Smooth muscle cell (in vitro differentiated cells): ENCODE data around the gene GATA2. TPM values are rescaled to one million over a fixed set of nuclear protein-coding genes. Genes with fewer than 3 reads are reported as not detected.

Experiments used
- DNase-seq: peaks from one replicate; lab custom pipeline; 2025; ENCODE audit not compliant: unreplicated experiment; lab: John Stamatoyannopoulos, UW
- H2AFZ ChIP-seq: fragments of 200-600 bp; sonication (generic); 2 replicates; pipeline ENCODE4 v1.6.0; 2016; ENCODE audit warnings: antibody characterized with exemption, low read depth, mild to moderate bottlenecking
- H3F3A ChIP-seq: fragments of 200-600 bp; sonication (generic); 2 replicates; pipeline ENCODE4 v1.6.0; 2017; ENCODE audit warnings: antibody characterized with exemption, low read depth
- H3K27ac ChIP-seq: fragments of 200-600 bp; sonication (generic); 2 replicates; pipeline ENCODE4 v1.5.1; 2016; ENCODE audit warnings: low read depth, mild to moderate bottlenecking
- H3K27me3 ChIP-seq: fragments of 200-600 bp; sonication (generic); 2 replicates; pipeline ENCODE4 v1.6.1; 2016; ENCODE audit warnings: low read depth, mild to moderate bottlenecking
- H3K36me3 ChIP-seq: fragments of 200-600 bp; sonication (generic); 2 replicates; pipeline ENCODE4 v1.5.1; 2016; ENCODE audit warnings: low read depth
- H3K4me1 ChIP-seq: fragments of 200-600 bp; sonication (generic); 2 replicates; pipeline ENCODE4 v1.5.1; 2016; ENCODE audit warnings: low read depth
- H3K4me2 ChIP-seq: fragments of 200-600 bp; sonication (generic); 2 replicates; pipeline ENCODE4 v1.6.0; 2016; ENCODE audit warnings: mild to moderate bottlenecking
- H3K4me3 ChIP-seq: fragments of 200-600 bp; sonication (generic); 2 replicates; pipeline ENCODE4 v1.5.1; 2016; ENCODE audit warnings: mild to moderate bottlenecking
- H3K79me2 ChIP-seq: fragments of 200-600 bp; sonication (generic); 2 replicates; pipeline ENCODE4 v1.6.0; 2016; ENCODE audit warnings: low read depth, mild to moderate bottlenecking
- H3K9ac ChIP-seq: fragments of 200-600 bp; sonication (generic); 2 replicates; pipeline ENCODE4 v1.6.0; 2016; ENCODE audit warnings: low read depth
- H3K9me3 ChIP-seq: fragments of 200-600 bp; sonication (generic); replicated peaks from 2 replicates; pipeline ENCODE4 v1.5.1; 2016; ENCODE audit warnings: low read depth
- H4K20me1 ChIP-seq: fragments of 200-600 bp; sonication (generic); 2 replicates; pipeline ENCODE4 v1.6.0; 2016; ENCODE audit warnings: low read depth
- WGBS: methylation state at CpG from one replicate; pipeline ENCODE4 v1.1.7; 2016; ENCODE audit warnings: low lambda C conversion rate; 5-methylcytosine and 5-hydroxymethylcytosine counted together
- polyA plus RNA-seq: library from polyadenylated mRNA; unstranded; fragments of >200 nt; fragmentation: Nextera tagmentation; extraction: Ambion mirVana; gene quantifications from 2 replicates; pipeline ENCODE4 v1.2.1, GENCODE V29; 2016
- total RNA-seq: library from RNA; depleted of rRNA; stranded (reverse); fragments of >200 nt; gene quantifications from 2 replicates; pipeline ENCODE4 v1.2.3, GENCODE V29; 2014
- TF ChIP-seq, protein P1 (sequence below): fragments of 200-600 bp; sonication (generic); IDR thresholded peaks from 2 replicates; pipeline ENCODE4 v1.5.1; 2017; ENCODE audit warnings: borderline replicate concordance, mild to moderate bottlenecking, antibody characterized with exemption; ENCODE audit not compliant: insufficient read depth, poor library complexity, severe bottlenecking

GATA2 gene
- total and polyA plus RNA-seq, 2 experiments from 2014 or later, result 5.8 to 6.8 TPM

DNA sequence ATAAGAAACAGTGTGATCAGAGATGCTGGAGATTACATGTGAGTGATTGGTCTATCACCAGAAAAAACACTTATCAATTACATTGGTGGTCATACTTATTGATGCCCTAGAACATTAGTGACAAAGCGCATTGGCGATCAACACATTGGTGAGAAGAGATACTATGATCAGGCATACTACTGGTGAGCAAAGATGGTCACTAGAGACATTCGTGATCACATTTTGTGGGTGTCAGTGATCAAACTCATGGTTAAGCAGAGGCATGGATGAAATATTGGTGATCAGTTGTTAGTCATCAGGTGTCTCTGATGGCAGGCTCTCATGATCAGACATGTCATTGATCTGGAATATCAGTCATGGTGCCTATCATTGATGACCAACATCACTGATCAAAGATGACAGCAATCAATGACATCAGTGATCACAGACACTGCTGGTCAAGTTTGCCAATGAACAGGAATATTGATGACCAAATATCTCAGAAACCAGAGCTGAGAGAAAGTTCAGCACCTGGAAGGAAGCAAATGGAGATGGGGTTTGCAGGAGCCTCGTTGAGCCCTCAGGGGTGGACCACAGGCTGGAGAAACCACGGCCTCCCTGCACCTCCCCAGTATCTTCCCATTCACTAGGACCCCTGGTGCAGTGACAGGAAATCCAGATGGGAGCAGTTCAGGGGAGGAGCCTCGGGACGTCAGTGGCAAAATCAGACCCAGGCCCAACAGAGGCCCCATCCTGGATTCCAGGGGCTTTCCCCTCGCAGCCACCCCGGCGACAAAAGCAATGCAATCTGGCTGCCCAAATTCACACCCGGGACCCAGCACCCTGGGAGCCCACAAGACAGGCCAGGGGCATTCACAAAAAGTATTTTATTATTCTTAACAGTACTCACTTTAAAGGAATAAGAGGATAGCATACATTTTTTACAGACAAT, 14.2 kb downstream of the GATA2 start:
- Histone ChIP-seq H2AFZ (no peak overlapping the region), H3K9me3 (no peaks in the 10 kb centered on the region), H3K27me3 (peaks cover 6% of the 10 kb centered on the region), H3K27ac (no peak overlapping the region), H3K4me2 (no peak overlapping the region), H4K20me1 (no peaks in the 10 kb centered on the region), H3K4me3 (no peak overlapping the region), H3K79me2 (no peaks in the 10 kb centered on the region), H3K4me1 (peaks cover 25% of the 10 kb centered on the region), H3K9ac (no peak overlapping the region), H3K36me3 (no peaks in the 10 kb centered on the region), H3F3A (peaks cover 5% of the 10 kb centered on the region)
- TF ChIP-seq, protein P1, sequence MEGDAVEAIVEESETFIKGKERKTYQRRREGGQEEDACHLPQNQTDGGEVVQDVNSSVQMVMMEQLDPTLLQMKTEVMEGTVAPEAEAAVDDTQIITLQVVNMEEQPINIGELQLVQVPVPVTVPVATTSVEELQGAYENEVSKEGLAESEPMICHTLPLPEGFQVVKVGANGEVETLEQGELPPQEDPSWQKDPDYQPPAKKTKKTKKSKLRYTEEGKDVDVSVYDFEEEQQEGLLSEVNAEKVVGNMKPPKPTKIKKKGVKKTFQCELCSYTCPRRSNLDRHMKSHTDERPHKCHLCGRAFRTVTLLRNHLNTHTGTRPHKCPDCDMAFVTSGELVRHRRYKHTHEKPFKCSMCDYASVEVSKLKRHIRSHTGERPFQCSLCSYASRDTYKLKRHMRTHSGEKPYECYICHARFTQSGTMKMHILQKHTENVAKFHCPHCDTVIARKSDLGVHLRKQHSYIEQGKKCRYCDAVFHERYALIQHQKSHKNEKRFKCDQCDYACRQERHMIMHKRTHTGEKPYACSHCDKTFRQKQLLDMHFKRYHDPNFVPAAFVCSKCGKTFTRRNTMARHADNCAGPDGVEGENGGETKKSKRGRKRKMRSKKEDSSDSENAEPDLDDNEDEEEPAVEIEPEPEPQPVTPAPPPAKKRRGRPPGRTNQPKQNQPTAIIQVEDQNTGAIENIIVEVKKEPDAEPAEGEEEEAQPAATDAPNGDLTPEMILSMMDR, result no peak
- WGBS, result 89% methylated on average over 11 of the region's 11 CpGs
- no peak for DNase-seq

DNA sequence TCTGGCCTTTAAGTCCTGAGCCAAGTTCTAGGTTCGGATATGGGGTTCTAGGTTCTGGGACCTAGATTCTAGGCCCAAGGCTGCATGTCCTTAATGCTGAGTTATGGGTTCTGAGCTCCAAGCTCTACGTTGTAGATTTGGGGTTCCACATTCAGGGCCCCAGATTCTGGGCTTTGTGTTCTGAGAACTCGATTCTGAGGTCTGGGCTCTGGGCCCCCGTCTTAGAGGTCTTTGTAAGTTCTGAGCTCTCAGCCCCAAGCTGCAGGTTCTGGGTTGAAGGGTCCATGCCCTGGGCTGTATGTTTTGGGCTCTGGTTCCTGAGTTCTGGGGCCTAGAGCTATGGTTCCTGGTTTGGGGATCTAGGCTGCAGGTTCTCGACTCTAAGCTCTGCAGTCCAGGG, 16.3 kb downstream of the GATA2 start:
- H3K4me3 ChIP-seq, result no peak overlapping the region
- no peaks in the 10 kb centered on the region for H3K79me2 ChIP-seq
- 92% methylated on average over 5 of the region's 5 CpGs for WGBS
- H3F3A ChIP-seq, result no peaks in the 10 kb centered on the region
- no peak overlapping the region for H2AFZ ChIP-seq
- no peaks in the 10 kb centered on the region for H3K36me3 ChIP-seq
- DNase-seq, result no peak
- H4K20me1 ChIP-seq, result no peaks in the 10 kb centered on the region
- peaks cover 4% of the 10 kb centered on the region for H3K4me1 ChIP-seq
- TF ChIP-seq, protein P1, result no peak
- no peak overlapping the region for H3K27ac ChIP-seq
- H3K27me3 ChIP-seq, result peaks cover 6% of the 10 kb centered on the region
- H3K9ac ChIP-seq, result no peak overlapping the region
- no peaks in the 10 kb centered on the region for H3K9me3 ChIP-seq
- H3K4me2 ChIP-seq, result no peak overlapping the region

DNA sequence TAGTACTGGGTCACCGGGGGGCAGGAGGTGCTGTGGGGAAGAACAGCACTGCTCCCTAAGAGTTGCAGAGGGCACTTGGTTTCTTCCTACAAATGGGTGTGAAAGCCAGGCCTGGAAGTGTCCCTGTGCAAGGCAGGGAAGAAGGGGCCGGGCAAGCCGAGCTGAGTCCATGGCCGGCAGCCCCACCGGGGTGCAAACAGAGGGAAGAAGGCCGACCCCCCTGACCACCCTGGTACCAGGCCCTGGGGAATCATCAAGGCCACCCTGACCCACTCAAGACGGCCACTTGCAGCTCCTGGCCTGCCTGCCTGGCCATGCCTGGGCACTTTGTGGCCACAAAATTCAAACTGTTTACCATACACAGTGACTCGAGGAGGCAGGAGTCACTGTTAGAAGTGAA, 17.6 kb downstream of the GATA2 start:
- H3K9me3 ChIP-seq, result no peaks in the 10 kb centered on the region
- H3K4me1 ChIP-seq, result no peaks in the 10 kb centered on the region
- no peak overlapping the region for H3K27ac ChIP-seq
- H3K9ac ChIP-seq, result no peak overlapping the region
- no peaks in the 10 kb centered on the region for H3F3A ChIP-seq
- H3K36me3 ChIP-seq, result no peaks in the 10 kb centered on the region
- H3K27me3 ChIP-seq, result peaks cover 6% of the 10 kb centered on the region
- H2AFZ ChIP-seq, result no peak overlapping the region
- WGBS, result 86% methylated on average over 8 of the region's 8 CpGs
- TF ChIP-seq, protein P1, result no peak
- no peaks in the 10 kb centered on the region for H4K20me1 ChIP-seq
- H3K79me2 ChIP-seq, result no peaks in the 10 kb centered on the region
- no peak for DNase-seq
- H3K4me2 ChIP-seq, result no peak overlapping the region
- no peak overlapping the region for H3K4me3 ChIP-seq

DNA sequence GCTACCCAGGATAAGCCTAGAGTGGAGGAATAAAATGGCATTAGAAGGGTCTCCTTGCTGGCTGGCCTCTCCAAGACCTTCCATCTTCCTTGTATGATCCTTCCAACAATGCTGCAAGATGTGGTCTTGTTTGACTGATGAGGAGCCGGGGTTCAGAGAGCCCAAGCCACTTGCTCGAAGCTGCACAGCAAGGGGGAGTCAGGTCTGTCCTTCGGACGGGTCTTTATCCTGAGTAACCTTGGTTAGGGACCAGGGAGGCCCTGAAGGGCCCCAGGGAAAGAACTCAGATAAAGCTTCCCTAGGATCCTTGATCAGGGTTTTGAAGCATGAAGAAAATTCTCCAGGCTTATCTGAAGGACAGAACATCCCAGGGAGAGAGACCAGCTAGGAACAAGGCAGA, 19.3 kb downstream of the GATA2 start:
- Histone ChIP-seq H3K9ac (no peak overlapping the region), H3K79me2 (no peaks in the 10 kb centered on the region), H3K27ac (no peak overlapping the region), H3K4me3 (no peak overlapping the region), H3K4me1 (no peaks in the 10 kb centered on the region), H4K20me1 (no peaks in the 10 kb centered on the region), H2AFZ (no peak overlapping the region), H3K9me3 (no peaks in the 10 kb centered on the region), H3K27me3 (peaks cover 6% of the 10 kb centered on the region), H3K36me3 (no peaks in the 10 kb centered on the region), H3K4me2 (no peak overlapping the region), H3F3A (no peaks in the 10 kb centered on the region)
- WGBS, result 47% methylated on average over 4 of the region's 4 CpGs
- DNase-seq, result no peak
- TF ChIP-seq, protein P1, result no peak
